Stimulated activated CD4-positive, alpha-beta T cell treated with anti-CD3 and anti-CD28 coated beads, Interleukin-15, amount 100 ng/mL, for 24 hours (primary cell): ENCODE results near the gene SLCO4A1.
"Not testable (repeated sequence)": the region's sequence is repeated elsewhere in the genome, so short reads cannot be mapped to it uniquely, and the experiment has no call there.

Experiments used
- DNase-seq: peaks from one replicate; pipeline ENCODE4 v3.0.0-alpha.2; 2020

SLCO4A1 gene

DNA sequence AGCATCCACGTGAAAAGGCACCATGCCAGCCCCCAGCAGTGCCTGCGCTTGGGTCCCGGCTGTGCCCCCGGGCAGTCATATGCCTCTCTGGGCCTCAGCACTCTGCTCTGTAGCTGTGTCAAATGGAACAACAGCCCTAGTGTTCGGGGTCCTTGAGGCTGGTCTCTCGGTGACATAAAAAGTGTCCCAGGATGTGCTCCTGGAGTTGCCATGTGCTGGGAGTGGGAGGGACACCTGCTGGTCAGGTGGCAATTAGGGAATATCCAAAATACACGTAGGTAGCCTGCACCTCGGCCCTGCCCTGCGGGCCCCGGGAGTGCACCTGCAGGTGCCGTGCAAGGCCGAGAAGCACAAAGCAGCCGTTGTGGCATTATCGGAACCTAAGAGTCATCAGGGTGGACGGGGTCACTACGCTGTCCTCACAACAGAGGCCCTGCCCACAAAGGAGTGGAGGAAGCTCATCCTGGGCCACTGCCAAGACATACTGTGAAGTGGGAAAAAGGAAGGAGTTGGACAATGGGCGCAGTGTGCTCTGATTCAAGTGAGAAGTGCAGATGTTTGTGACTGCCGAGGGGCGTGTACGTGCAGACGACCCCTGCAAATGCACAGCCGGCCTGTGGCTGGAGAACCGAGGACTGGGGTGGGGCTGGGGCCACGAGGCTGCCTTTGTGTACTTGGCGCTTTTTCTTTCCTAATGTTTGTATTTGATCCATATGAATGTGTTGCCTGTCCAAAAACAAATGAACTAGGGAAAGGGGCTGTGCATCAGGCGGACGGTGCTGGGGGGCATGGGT, 24.6 kb downstream of the SLCO4A1 start:
- DNase-seq = no peak

DNA sequence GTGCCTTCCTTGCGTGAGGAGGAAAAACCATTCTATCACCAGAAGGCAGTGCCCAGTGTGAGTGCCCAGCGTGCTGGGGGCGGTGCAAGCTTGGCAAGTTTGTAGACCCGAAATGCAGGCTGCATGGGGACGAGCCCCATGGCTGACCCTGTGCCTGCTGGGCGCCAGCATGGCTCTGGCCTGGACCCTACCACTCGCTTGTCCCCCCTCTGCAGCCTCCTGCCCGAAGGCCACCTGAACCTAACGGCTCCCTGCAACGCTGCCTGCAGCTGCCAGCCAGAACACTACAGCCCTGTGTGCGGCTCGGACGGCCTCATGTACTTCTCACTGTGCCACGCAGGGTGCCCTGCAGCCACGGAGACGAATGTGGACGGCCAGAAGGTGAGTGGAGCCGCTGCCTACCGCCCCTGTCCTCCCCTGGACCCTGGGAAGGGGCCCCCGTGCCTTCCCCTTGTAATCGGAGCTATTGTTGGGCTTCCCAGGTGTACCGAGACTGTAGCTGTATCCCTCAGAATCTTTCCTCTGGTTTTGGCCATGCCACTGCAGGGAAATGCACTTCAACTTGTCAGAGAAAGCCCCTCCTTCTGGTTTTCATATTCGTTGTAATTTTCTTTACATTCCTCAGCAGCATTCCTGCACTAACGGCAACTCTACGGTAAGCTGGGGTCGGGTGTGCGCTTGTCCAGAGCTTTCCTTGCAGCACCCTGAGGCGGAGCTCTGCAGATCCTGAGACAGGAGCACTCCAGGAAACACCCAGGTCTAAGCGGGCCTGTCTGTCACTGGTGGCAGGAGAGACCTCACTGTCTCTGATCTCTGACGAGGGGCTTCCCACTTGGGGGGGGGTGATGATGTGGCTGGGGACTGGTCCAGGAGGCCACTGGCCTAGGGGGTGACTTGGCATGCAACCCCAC, 25.5 kb downstream of the SLCO4A1 start:
- DNase-seq = no peak

GRCh38 chr20:62668441-62669027, 26.2 kb downstream of the SLCO4A1 start:
- peak; percentile 43 for DNase-seq

GRCh38 chr20:62669249-62669648, 26.9 kb downstream of the SLCO4A1 start:
- DNase-seq = no peak

DNA sequence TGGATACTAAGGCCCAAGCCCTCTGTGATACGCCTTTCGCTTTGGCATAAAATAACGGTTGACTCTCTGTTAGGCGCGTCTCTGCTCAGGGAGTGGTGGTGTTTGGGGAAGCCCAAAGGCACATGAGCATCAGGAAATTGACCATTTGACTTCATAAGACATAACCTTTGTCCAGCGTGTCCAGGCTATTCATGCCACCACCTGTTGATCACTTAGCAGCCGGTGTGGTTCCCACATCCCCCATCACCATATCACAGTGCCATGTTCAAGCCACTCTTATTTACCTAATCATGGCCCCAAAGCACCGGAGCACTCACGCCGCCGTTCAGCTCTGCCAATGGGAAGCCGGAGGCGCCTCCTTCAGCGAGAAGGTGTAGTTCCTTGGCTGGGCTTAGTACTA, 27.9 kb downstream of the SLCO4A1 start:
- no peak for DNase-seq

- DNase-seq = no peak
Observed at GRCh38 chr20:62670998-62671397, 28.7 kb downstream of the SLCO4A1 start.

DNA sequence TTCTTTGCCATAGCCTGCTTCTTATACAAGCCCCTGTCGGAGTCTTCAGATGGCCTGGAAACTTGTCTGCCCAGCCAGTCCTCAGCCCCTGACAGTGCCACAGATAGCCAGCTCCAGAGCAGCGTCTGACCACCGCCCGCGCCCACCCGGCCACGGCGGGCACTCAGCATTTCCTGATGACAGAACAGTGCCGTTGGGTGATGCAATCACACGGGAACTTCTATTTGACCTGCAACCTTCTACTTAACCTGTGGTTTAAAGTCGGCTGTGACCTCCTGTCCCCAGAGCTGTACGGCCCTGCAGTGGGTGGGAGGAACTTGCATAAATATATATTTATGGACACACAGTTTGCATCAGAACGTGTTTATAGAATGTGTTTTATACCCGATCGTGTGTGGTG, 29.5 kb downstream of the SLCO4A1 start:
- DNase-seq = no peak

DNA sequence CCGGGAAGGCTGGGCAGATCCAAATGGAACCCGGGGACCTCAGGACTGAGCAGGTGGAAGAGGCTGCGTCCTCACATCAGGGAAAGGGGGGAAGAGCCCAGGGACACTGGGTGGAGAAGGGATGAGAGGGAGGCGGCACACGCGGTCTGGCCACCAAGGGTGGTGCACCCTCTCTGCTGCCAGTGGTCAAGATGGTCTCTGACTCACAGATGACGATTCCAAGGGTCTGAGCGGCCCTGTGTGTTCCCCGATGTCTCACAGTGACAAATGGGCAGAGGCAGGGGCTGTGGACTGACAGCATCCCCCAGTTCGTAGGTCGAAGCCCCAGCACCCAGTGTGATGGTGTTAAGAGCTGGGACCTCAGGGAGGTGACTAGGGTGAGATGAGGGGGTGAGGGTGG, 32.1 kb downstream of the SLCO4A1 start:
- DNase-seq = no peak

DNA sequence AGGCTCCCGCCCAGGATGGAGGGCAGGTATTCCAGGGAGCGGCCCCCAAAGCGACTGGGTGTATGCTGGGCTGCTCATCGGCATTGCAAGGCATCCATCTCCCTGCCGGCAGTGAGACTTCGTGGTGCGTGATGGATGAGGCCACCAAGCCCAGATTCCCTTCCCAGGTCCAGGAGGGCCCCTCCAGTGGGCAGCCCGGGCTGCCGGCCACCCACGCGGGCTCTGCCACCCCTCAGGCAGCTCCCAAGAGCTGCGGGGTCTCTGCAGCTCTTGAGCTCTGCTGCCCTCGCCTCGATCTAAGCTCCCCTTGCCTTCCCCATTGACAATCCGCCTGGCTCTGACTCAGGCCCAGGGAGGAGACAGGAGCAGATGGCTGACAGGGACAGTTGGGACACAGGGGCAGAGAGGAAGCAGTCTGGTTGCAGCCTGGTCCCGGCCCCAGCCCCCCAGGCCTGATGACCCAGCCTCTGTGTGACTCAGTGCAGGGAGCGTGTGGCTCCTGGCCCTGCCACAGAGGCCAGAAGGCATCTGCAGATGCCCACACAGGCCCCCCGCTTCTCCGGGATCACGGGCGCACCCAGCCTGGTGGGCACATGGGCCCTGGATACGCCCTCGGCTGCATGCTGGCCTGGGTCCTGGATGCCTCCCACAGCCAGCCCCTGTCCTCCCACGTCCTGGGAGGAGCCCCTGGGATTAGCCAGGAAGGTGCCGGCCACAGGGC, 33.0 kb downstream of the SLCO4A1 start:
- DNase-seq = no peak

GRCh38 chr20:62675877-62676260, 33.6 kb downstream of the SLCO4A1 start:
- DNase-seq = no peak

- no peak for DNase-seq
Observed at GRCh38 chr20:62676976-62677375, 34.7 kb downstream of the SLCO4A1 start.

- DNase-seq = no peak
Observed at GRCh38 chr20:62677678-62678077, 35.4 kb downstream of the SLCO4A1 start.

GRCh38 chr20:62678553-62678952, 36.2 kb downstream of the SLCO4A1 start:
- DNase-seq = no peak

DNA sequence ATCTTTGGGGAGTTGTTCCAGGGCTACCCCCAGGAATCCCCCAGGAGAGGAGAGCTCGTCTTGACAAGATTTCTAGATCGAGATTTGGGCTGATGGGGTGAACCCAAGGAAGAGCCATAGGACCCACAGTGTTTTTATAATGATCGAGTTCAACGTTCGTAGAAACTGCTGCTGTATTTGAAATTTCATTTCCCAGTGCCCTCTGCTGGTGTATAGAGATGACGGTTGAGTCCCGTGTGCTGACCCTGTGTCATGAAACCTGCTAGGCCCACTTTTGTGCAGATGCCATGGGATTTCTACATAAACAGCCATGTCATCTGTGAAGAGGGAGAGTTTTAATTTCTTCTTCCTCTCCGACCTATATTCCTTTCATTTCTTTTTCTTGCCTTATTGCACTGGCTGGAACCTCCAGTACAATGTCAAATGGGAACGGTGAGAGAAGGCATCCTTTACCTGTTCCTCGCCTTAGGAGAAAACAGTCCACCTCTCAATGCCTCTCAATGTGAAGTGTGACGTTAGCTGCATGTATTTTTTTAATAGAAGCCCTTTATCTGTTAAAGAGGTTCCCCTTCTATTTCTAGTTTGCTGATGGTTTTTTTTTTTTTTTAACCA, 37.8 kb downstream of the SLCO4A1 start:
- no peak for DNase-seq

DNA sequence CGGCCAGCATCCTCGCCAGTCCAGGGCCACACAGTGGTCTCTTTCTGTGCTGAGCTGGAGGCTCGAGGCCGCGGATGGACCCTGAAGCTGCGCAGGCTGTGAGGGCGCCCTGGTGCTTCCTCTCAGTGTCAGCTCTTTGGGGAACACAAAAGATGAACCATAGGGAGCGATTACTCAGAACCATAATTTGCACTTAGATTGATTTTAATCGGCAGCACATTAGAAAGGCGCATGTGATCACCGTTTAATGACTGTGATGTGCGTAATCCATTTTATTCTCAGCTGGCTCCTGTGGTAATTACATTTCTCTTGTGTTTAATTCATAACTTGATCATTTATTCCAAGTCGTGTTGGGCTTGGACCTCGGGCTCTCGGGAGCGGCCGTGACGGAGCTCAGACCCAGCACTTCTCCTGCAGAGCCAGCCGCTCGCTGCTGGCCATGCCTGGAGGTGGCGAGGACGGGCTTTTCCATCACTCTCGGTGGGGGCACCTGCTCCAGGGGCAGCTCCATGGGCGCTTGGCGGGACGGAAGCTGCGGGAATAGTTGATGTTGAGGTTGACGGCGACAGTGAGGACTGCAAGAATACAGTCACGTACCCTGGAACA, 40.7 kb downstream of the SLCO4A1 start:
- DNase-seq = no peak

GRCh38 chr20:62683660-62684322, 41.5 kb downstream of the SLCO4A1 start:
- DNase-seq = not testable (repeated sequence)

- DNase-seq = no peak
Observed at GRCh38 chr20:62684981-62685380, 42.7 kb downstream of the SLCO4A1 start.

DNA sequence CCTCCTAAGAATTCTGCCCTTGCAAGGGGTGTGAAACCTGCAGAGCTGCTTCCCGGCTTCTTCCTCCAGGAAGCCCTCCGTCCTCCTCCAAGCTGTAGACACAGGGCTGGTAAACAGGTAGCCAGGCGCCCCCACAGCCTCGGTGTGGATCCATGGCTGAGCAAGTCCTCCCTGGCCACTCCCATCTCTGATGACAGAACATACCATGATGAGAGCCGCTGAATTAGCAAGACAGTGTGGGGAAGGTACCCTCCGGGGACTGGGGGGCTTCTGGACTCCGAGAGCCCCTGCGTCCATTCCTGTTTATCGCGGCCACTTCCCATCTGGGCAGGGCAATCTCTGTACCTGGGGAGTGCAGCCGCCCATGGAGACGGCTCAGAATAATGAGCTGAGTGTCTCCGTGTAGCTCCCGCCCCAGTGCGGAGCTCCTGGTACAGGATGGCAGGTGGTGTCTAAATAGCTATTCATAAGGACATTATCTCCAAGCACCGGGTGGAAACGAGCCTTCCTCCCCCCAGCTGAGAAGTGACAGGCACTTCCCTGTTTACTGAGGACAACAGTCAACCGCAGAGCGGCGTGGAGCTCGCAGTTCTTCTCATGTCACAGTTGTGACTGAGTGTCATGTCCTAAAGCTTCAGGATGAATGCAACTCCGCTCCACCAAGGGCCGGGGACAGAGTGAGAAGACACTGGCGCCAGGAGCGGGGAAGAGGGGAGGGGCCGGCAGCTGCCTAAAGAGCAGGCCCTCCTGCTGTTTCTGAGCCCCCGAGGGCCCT, 43.7 kb downstream of the SLCO4A1 start:
- no peak for DNase-seq

DNA sequence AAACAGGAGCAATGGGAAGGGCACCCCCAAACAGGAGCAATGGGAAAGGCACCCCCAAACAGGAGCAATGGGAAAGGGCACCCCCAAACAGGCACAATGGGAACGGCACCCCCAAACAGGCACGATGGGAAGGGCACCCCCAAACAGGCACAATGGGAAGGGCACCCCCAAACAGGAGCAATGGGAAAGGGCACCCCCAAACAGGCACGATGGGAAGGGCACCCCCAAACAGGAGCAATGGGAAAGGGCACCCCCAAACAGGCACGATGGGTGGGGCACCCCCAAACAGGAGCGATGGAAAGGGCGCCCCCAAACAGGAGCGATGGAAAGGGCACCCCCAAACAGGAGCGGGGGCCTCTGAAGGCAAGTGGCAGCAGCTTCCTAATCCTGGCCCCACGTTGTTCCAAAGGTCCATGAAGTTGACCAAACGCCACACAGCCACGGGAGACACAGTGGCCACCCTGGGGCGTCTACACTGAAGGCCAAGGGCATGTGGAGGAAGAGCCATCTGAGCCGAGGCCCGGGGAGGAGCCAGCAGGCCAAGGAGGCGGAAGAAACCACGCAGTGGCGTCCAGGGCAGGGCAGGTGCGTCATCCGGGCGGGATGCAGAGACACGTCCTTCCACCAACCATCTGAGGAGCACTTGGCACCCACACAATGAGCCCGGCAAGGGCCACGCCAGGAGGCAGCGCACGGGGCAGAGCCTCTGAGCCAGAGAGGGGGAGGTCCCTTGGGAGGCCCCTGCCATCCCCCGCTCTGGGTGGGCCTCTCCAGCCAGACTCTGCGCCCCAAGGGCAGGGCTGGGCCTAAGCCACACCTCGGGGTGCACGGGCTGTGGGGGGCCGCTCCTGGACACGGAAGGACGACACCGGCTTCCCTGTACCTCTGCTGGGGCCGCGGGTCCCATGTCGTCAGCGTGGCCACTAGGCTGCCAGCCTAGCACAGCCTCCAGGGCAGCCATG, 44.8 kb downstream of the SLCO4A1 start:
- DNase-seq = no peak

DNA sequence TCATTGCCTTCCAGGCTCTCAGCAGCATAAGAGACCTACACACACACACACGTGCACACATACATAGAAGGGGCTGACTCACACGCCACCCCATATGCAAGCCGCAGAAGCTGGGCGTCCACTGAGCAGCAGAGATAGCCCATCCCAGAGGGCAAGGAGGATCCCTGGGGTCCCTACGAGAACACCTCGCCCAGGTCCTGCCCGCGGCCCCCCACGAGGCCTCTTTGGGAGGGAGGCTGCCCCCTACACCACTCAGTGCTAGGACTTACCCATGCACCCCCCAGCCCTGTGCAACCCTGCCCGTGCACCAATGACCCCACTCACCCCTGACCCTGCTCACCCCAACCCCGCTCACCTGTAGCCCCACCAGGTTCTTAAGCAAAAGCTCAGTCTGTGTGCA, 45.8 kb downstream of the SLCO4A1 start:
- no peak for DNase-seq
